ENCODE data around the gene RESP18. TPM values are rescaled to one million over a fixed set of nuclear protein-coding genes. Genes with fewer than 3 reads are reported as not detected.

The RESP18 gene
- total RNA-seq, 1 donor from 2014 or later = not detected

- Histone ChIP-seq H3K27ac (no peak overlapping the region), H3K4me1 (peaks cover 20% of the 10 kb centered on the region), H3K4me3 (no peak overlapping the region), H3K36me3 (peaks cover 51% of the 10 kb centered on the region), H3K27me3 (no peaks in the 10 kb centered on the region), H3K9me3 (no peaks in the 10 kb centered on the region)
- intact Hi-C loops (cut with DNase I) = no loop called here
- ATAC-seq (no peak), DNase-seq (no peak)
- TF ChIP-seq CTCF (IDR thresholded peaks at IDR 0.05) = no peak
These were observed 50.2 kb downstream of the RESP18 start for GRCh38 chr2:219282375-219282774.

GRCh38 chr2:219281588-219281987, 51.0 kb downstream of the RESP18 start:
- DNase-seq (no peak), ATAC-seq (no peak)
- Histone ChIP-seq H3K27me3 (no peaks in the 10 kb centered on the region), H3K27ac (no peak overlapping the region), H3K4me1 (peaks cover 20% of the 10 kb centered on the region), H3K36me3 (peaks cover 51% of the 10 kb centered on the region), H3K9me3 (no peaks in the 10 kb centered on the region), H3K4me3 (no peak overlapping the region)
- TF ChIP-seq CTCF (IDR thresholded peaks at IDR 0.05) = no peak
- intact Hi-C loops (cut with DNase I) = no loop called here

GRCh38 chr2:219280651-219281050, 51.9 kb downstream of the RESP18 start:
- H3K27ac ChIP-seq = no peak overlapping the region
- H3K4me1 ChIP-seq = peaks cover 20% of the 10 kb centered on the region
- no peak for TF ChIP-seq CTCF (IDR thresholded peaks at IDR 0.05)
- intact Hi-C loops (cut with DNase I) = no loop called here
- ATAC-seq = no peak
- H3K36me3 ChIP-seq = peaks cover 51% of the 10 kb centered on the region
- H3K9me3 ChIP-seq = no peaks in the 10 kb centered on the region
- no peaks in the 10 kb centered on the region for H3K27me3 ChIP-seq
- no peak overlapping the region for H3K4me3 ChIP-seq
- DNase-seq = no peak

GRCh38 chr2:219279916-219280516, 52.5 kb downstream of the RESP18 start:
- peak overlapping the region; percentile 88 for H3K4me3 ChIP-seq
- no peaks in the 10 kb centered on the region for H3K27me3 ChIP-seq
- intact Hi-C loops (cut with DNase I) = no loop called here
- DNase-seq = no peak
- H3K36me3 ChIP-seq = peaks cover 47% of the 10 kb centered on the region
- H3K27ac ChIP-seq = peak overlapping the region; percentile 99
- H3K4me1 ChIP-seq = peaks cover 20% of the 10 kb centered on the region
- H3K9me3 ChIP-seq = no peaks in the 10 kb centered on the region
- TF ChIP-seq CTCF (IDR thresholded peaks at IDR 0.05) = no peak
- ATAC-seq = no peak

GRCh38 chr2:219279151-219279915, 53.2 kb downstream of the RESP18 start, which contains the start of gene DNAJB2:
Gene DNAJB2, plus strand, starts transcription at chr2:219279366. Its CDS starts 468 bp downstream, at chr2:219279834.
- Histone ChIP-seq H3K36me3 (peaks cover 40% of the 10 kb centered on the region), H3K27ac (peak within 1 kb of the TSS; percentile 99), H3K4me3 (peak within 1 kb of the TSS; percentile 88), H3K9me3 (no peaks in the 10 kb centered on the region), H3K27me3 (no peaks in the 10 kb centered on the region), H3K4me1 (peaks cover 20% of the 10 kb centered on the region)
- peak; percentile 96 for ATAC-seq
- TF ChIP-seq CTCF (IDR thresholded peaks at IDR 0.05) = peak; percentile 7
- peak; percentile 99 for DNase-seq
- intact Hi-C loops (cut with DNase I) = no loop called here

All from upper lobe of right lung (tissue), 1 donor.